Astrocyte (in vitro differentiated cells and primary cell): ENCODE measurements around the gene ADD1.

Source experiments
- CTCF ChIP-seq: IDR thresholded peaks from 2 replicates; pipeline ENCODE4 v1.5.1; 2011; ENCODE audit warnings: low read depth, mild to moderate bottlenecking, inconsistent platforms, low read length, moderate library complexity; ENCODE audit not compliant: insufficient read depth
- EZH2 ChIP-seq: IDR thresholded peaks from 2 replicates; pipeline ENCODE4 v1.6.1; 2012; ENCODE audit warnings: mild to moderate bottlenecking, low read length, inconsistent platforms; ENCODE audit not compliant: insufficient read depth

GRCh38 chr4:2865196-2865780 is 21.6 kb downstream of the ADD1 start:
- TF ChIP-seq CTCF (no peak), EZH2 (no peak)
